Effector memory CD8-positive, alpha-beta T cell (primary cell): ENCODE data around the gene AP3S1.

Experiments used
- ATAC-seq: fragments of 150-1000 bp; cut with Tn5 transposase; replicated peaks from 2 replicates; pipeline ENCODE4 v1.10.0; 2021; ENCODE audit warnings: mild to moderate bottlenecking, moderate library complexity
- DNase-seq, 3 experiments: peaks; one replicate each; pipeline ENCODE4 v3.0.0; 2021
- H3K27ac Mint-ChIP-seq, 2 donors: one replicate each; pipeline ENCODE4 v1.8.0; 2022; ENCODE audit warnings: mild to moderate bottlenecking in 2 of 2, mixed read lengths in 2 of 2, moderate library complexity in 2 of 2
- H3K27me3 Mint-ChIP-seq, 2 donors: one replicate each; pipeline ENCODE4 v1.8.0; 2022; ENCODE audit warnings: mixed read lengths in 2 of 2
- H3K36me3 Mint-ChIP-seq: one replicate; pipeline ENCODE4 v1.8.0; 2022; ENCODE audit warnings: mild to moderate bottlenecking, moderate library complexity, mixed read lengths; ENCODE audit not compliant: insufficient read depth
- H3K4me1 Mint-ChIP-seq, 2 donors: one replicate each; pipeline ENCODE4 v1.8.0; 2022; ENCODE audit warnings: low read depth in 2 of 2, mixed read lengths in 2 of 2
- H3K4me3 Mint-ChIP-seq, 2 donors: one replicate each; pipeline ENCODE4 v1.8.0; 2022; ENCODE audit warnings: mild to moderate bottlenecking in 2 of 2, mixed read lengths in 2 of 2, moderate library complexity in 2 of 2
- H3K9me3 Mint-ChIP-seq, 2 donors: one replicate each; pipeline ENCODE4 v1.8.0; 2022; ENCODE audit warnings: mixed read lengths in 2 of 2

The AP3S1 gene

DNA sequence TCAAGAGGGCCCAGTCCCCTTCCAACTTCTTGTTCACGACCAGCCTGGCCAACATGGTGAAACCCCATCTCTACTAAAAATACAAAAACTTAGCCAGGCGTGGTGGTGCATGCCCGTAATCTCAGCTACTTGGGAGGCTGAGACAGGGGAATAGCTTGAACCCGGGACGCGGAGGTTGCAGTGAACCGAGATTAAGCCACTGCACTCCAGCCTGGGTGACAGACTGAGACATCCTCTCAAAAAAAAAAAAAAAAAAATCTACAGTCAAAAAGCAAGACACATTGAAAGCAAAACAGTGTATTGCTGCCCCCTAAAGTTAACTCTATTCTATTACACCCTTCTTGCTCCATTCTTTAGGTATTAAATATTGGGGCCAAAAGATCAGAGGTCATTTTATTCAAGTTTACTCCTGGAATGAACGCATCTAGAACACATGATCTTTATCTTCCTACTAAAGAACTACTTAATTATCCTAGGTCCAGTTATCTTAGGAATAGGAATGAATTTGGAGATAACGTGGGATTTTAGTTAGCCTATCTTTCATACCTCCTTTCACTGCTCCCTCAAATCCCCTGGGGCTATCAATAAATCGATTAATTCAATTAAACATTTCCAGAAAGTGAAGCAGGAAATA lies 2.7 kb upstream of the AP3S1 start:
- ATAC-seq (peak; percentile 31), DNase-seq (peak; percentile 25 to 43 (median 28))
- Mint-ChIP-seq H3K27me3 (no peaks in the 10 kb centered on the region), H3K4me3 (peak overlapping the region; percentile 98 to 100), H3K36me3 (peaks cover 54% of the 10 kb centered on the region), H3K27ac (peak overlapping the region; percentile 99), H3K9me3 (no peaks in the 10 kb centered on the region), H3K4me1 (peaks cover 32 to 42% of the 10 kb centered on the region in 2 donors)

DNA sequence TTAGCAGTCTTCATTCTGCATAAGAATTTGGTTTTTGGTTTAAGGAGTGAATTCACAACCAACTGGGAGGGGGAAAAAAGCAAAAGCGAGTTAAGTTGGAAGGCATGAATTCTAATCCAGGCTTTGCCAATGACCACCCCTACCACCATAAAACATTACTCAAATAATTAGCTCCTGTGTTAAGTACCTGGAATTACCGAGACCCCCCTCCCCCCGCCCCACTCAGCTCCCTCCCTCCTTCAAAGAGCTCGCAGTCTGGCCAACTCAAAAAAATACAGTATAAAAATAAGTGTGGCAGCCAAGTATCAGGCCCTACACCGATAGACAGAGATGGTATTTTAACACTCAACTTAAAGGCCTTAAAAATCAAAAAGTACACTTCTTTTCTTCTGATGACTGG lies 862 bp upstream of the AP3S1 start:
- Mint-ChIP-seq H3K36me3 (peaks cover 38% of the 10 kb centered on the region), H3K27me3 (no peaks in the 10 kb centered on the region), H3K9me3 (no peaks in the 10 kb centered on the region), H3K27ac (peak overlapping the region; percentile 99), H3K4me3 (peak overlapping the region; percentile 98 to 100), H3K4me1 (peaks cover 38 to 45% of the 10 kb centered on the region in 2 donors)
- ATAC-seq, result no peak
- no peak for DNase-seq

DNA sequence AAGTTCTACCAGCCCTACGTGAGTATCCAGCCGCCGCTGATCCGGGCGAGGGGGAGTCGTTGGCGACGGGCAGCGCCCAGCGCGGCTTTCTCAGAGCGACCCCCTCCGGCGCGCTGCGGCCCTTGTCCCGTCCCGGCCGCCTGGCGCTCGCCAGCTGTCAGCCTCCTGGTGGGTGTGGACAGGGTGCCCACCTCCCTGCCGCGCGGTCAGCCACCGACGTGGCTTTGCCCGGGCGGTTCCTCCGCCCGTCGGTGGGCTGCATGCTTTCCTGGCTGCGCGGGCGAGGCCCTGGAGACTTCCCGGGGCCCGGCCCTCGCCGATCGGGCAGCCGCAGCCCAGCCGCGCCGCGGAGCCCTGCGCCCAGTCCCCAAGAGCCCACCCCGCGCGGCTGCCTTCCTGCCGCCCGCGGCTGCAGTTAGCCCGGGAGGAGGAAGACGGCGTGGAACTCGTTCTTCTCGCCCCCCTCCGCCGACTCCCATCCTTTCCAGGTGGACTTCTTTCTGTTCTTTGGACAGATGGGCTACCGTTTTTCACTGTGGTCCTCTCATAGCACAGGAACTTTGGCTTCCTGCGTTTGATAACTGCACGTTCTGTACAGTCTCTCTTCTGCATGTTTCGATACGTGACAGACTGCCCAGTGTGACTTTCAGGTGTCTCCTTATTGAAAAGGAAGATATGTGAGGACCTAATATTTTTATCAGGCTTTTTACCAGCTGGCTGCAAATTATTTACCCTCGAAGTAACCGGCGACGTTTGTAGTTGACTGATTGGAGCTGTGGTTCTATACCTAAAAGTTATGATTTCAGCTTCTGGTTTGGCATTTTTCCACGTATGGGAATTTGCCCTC lies 577 bp downstream of the AP3S1 start:
- Mint-ChIP-seq H3K9me3 (no peaks in the 10 kb centered on the region), H3K27me3 (no peaks in the 10 kb centered on the region), H3K4me1 (peaks cover 37 to 42% of the 10 kb centered on the region in 2 donors), H3K27ac (peak overlapping the region; percentile 99), H3K4me3 (peak overlapping the region; percentile 98 to 100), H3K36me3 (peaks cover 24% of the 10 kb centered on the region)
- DNase-seq (peak in 2 of 3 experiments; percentile 1 to 20), ATAC-seq (peak; percentile 12)

DNA sequence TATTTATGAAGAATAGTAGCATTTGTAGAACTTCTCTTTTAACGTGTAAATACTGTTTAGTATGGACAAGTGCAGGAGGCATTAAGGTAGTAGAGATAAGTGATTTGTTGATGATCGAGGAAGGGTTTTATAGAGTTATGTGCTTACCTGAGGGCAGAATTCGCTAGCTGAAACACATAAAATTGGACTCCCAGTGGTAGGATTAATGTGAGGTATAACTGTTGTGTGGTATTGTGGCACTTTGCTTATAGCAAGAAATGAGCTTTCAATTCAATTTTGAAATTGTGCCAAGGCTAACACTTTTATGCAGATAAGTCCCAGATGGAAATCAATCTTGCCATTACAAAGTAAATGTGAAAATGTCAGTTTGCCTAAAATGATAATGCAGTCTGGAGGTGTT lies 1.2 kb downstream of the AP3S1 start:
- peaks cover 18% of the 10 kb centered on the region for H3K36me3 Mint-ChIP-seq
- H3K27ac Mint-ChIP-seq, result peak overlapping the region in 1 of 2 donors; percentile 99
- no peaks in the 10 kb centered on the region for H3K27me3 Mint-ChIP-seq
- DNase-seq (no peak), ATAC-seq (no peak)
- H3K9me3 Mint-ChIP-seq, result no peaks in the 10 kb centered on the region
- H3K4me3 Mint-ChIP-seq, result peak overlapping the region; percentile 98 to 100
- peaks cover 34 to 38% of the 10 kb centered on the region in 2 donors for H3K4me1 Mint-ChIP-seq

GRCh38 chr5:115843444-115844130 lies 1.9 kb downstream of the AP3S1 start:
- ATAC-seq, result no peak
- Mint-ChIP-seq H3K4me3 (peak overlapping the region; percentile 98 to 100), H3K9me3 (no peaks in the 10 kb centered on the region), H3K36me3 (peaks cover 18% of the 10 kb centered on the region), H3K27me3 (no peaks in the 10 kb centered on the region), H3K4me1 (peaks cover 36 to 37% of the 10 kb centered on the region in 2 donors), H3K27ac (no peak overlapping the region)
- no peak for DNase-seq

DNA sequence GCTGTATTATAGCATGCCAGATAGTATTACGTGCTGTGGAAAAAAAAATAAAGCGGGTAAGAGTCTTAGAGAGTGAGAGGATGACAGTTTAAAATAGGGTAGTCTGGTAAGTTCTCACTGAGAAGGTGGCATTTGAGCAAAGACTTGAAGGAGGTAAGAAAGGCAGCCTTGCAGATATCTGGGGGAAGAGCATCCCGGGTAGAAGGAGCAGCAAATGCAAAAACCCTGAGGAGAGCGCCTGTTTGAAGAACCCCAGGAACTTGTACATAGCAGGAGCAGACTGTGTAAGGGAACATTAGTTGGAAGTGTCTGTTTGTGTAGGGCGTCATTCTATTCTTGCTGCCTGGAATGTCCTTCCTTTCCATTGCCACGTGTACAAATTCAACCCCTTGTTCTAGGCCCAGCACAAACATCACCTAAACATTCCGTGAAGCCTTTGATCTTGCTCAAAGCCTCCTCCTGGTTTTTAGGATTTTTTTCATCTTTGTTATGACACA lies 2.6 kb downstream of the AP3S1 start:
- H3K36me3 Mint-ChIP-seq, result peaks cover 14% of the 10 kb centered on the region
- no peaks in the 10 kb centered on the region for H3K9me3 Mint-ChIP-seq
- no peak overlapping the region for H3K27ac Mint-ChIP-seq
- ATAC-seq, result no peak
- DNase-seq, result no peak
- H3K4me3 Mint-ChIP-seq, result peak overlapping the region in 1 of 2 donors; percentile 98
- H3K4me1 Mint-ChIP-seq, result peaks cover 33 to 35% of the 10 kb centered on the region in 2 donors
- no peaks in the 10 kb centered on the region for H3K27me3 Mint-ChIP-seq

GRCh38 chr5:115847290-115847689 lies 5.6 kb downstream of the AP3S1 start:
- H3K27me3 Mint-ChIP-seq, result no peaks in the 10 kb centered on the region
- DNase-seq (no peak), ATAC-seq (no peak)
- H3K27ac Mint-ChIP-seq, result no peak overlapping the region
- peaks cover 27 to 36% of the 10 kb centered on the region in 2 donors for H3K4me1 Mint-ChIP-seq
- no peaks in the 10 kb centered on the region for H3K9me3 Mint-ChIP-seq
- H3K4me3 Mint-ChIP-seq, result no peak overlapping the region
- H3K36me3 Mint-ChIP-seq, result peaks cover 7% of the 10 kb centered on the region

GRCh38 chr5:115849258-115849798 lies 7.6 kb downstream of the AP3S1 start:
- no peak for DNase-seq
- Mint-ChIP-seq H3K36me3 (peaks cover 2% of the 10 kb centered on the region), H3K27ac (no peak overlapping the region), H3K4me3 (no peak overlapping the region), H3K27me3 (no peaks in the 10 kb centered on the region), H3K9me3 (no peaks in the 10 kb centered on the region), H3K4me1 (peaks cover 18 to 31% of the 10 kb centered on the region in 2 donors)
- ATAC-seq, result no peak

GRCh38 chr5:115850744-115851416 lies 9.1 kb downstream of the AP3S1 start:
- no peaks in the 10 kb centered on the region for H3K9me3 Mint-ChIP-seq

DNA sequence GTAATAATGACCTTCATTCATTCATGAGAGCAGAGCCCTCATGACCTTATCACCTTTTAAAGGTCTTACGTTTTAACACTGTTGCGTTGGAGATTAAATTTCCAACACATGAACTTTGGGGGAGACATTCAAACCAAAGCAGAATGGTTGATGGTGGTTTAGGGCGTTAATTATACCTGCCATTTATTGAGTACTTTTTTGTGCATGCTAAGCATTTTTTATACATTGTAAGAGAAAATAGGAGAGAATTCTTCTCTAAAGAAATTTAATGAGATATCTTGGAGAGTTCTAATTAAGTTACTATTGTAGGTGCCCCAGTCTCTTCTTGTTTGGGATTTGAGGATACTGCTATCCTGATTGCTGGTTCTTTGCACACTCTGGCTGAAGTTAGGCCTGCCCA lies 12.4 kb downstream of the AP3S1 start:
- H3K9me3 Mint-ChIP-seq, result no peaks in the 10 kb centered on the region
- H3K4me3 Mint-ChIP-seq, result no peak overlapping the region
- H3K27ac Mint-ChIP-seq, result no peak overlapping the region
- no peaks in the 10 kb centered on the region for H3K27me3 Mint-ChIP-seq
- H3K4me1 Mint-ChIP-seq, result peaks cover 24 to 40% of the 10 kb centered on the region in 2 donors
- DNase-seq, result no peak
- peaks cover 4% of the 10 kb centered on the region for H3K36me3 Mint-ChIP-seq
- ATAC-seq, result no peak

More at GRCh38 chr5:115850744-115851416, 9.1 kb downstream of the AP3S1 start:
- Mint-ChIP-seq H3K36me3 (no peaks in the 10 kb centered on the region), H3K4me1 (peaks cover 18 to 25% of the 10 kb centered on the region in 2 donors), H3K27me3 (no peaks in the 10 kb centered on the region), H3K4me3 (no peak overlapping the region), H3K27ac (no peak overlapping the region)
- no peak for DNase-seq
- no peak for ATAC-seq

GRCh38 chr5:115855959-115856358 lies 14.2 kb downstream of the AP3S1 start:
- DNase-seq, result no peak
- no peaks in the 10 kb centered on the region for H3K9me3 Mint-ChIP-seq
- H3K4me3 Mint-ChIP-seq, result no peak overlapping the region
- no peaks in the 10 kb centered on the region for H3K27me3 Mint-ChIP-seq
- no peak overlapping the region for H3K27ac Mint-ChIP-seq
- ATAC-seq, result no peak
- peaks cover 4% of the 10 kb centered on the region for H3K36me3 Mint-ChIP-seq
- peaks cover 20 to 29% of the 10 kb centered on the region in 2 donors for H3K4me1 Mint-ChIP-seq

DNA sequence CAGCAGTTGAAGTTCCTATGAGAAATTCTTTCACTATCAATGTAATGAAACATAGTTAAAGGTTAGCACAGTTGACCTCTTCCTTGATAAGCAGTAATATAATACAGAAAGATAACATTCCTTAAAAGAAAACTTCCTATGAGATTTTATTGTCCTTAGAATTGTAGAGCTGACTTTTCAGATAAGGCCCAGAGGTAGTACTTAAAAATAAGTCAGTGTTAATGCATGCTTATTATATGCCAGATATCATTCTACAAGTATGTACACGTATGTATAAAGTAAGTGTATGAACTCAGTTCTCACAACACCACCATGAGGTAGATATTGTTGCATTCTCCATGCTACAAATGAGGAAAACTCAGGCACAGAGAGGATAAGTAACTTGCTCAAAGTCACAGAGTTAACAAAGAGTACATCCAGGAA lies 15.3 kb downstream of the AP3S1 start:
- H3K36me3 Mint-ChIP-seq, result peaks cover 4% of the 10 kb centered on the region
- DNase-seq (no peak), ATAC-seq (no peak)
- H3K4me3 Mint-ChIP-seq, result no peak overlapping the region
- H3K9me3 Mint-ChIP-seq, result no peaks in the 10 kb centered on the region
- H3K27me3 Mint-ChIP-seq, result no peaks in the 10 kb centered on the region
- peaks cover 22 to 28% of the 10 kb centered on the region in 2 donors for H3K4me1 Mint-ChIP-seq
- no peak overlapping the region for H3K27ac Mint-ChIP-seq
